MCF 10A (cell line): ENCODE measurements around the gene NRXN3. TPM values are rescaled to one million over a fixed set of nuclear protein-coding genes. Genes with fewer than 3 reads are reported as not detected.

Source experiments
- BruUV-seq: library from RNA; stranded (reverse); fragments of 400-500 nt; replicated peaks from 2 replicates; lab custom pipeline; 2021; lab: Mats Ljungman, UMichigan
- CTCF ChIA-PET: fragments of 300-600 bp; sonication (Branson Sonifier 250); formaldehyde crosslinking; extraction: SDS; loops from one replicate; lab custom pipeline; 2021; ENCODE audit warnings: antibody characterized with exemption, inconsistent platforms; lab: Yijun Ruan, JAX
- POLR2A ChIA-PET: fragments of 300-600, 350-650 bp; sonication (Branson Sonifier 250); formaldehyde crosslinking; extraction: SDS; loops from one replicate; lab custom pipeline; 2020; ENCODE audit warnings: antibody characterized with exemption, inconsistent platforms; lab: Yijun Ruan, JAX
- DNase-seq: peaks from one replicate; pipeline ENCODE4 v3.0.0-alpha.2; 2018; ENCODE audit not compliant: unreplicated experiment
- H3K27ac Mint-ChIP-seq: one replicate; pipeline ENCODE4 v1.8.0; 2022; ENCODE audit warnings: mild to moderate bottlenecking, low read depth, mixed read lengths; ENCODE audit not compliant: unreplicated experiment
- H3K27me3 Mint-ChIP-seq: one replicate; pipeline ENCODE4 v1.8.0; 2022; ENCODE audit warnings: mixed read lengths; ENCODE audit not compliant: insufficient read depth, unreplicated experiment
- H3K36me3 Mint-ChIP-seq: one replicate; pipeline ENCODE4 v1.8.0; 2022; ENCODE audit warnings: mild to moderate bottlenecking, moderate library complexity, mixed read lengths; ENCODE audit not compliant: insufficient read depth, unreplicated experiment
- H3K4me1 Mint-ChIP-seq: one replicate; pipeline ENCODE4 v1.8.0; 2022; ENCODE audit warnings: mixed read lengths; ENCODE audit not compliant: insufficient read depth, unreplicated experiment
- H3K4me3 Mint-ChIP-seq: one replicate; pipeline ENCODE4 v1.8.0; 2022; ENCODE audit warnings: mild to moderate bottlenecking, moderate library complexity, mixed read lengths; ENCODE audit not compliant: unreplicated experiment
- H3K9me3 Mint-ChIP-seq: one replicate; pipeline ENCODE4 v1.8.0; 2022; ENCODE audit warnings: mixed read lengths; ENCODE audit not compliant: unreplicated experiment
- CTCF ChIP-seq: fragments of 200-600 bp; IDR thresholded peaks from one replicate; pipeline ENCODE4 v1.8.0; 2022; ENCODE audit warnings: antibody characterized with exemption, mild to moderate bottlenecking; ENCODE audit not compliant: unreplicated experiment
- intact Hi-C: fragments of 100-400 bp; cut with micrococcal nuclease; formaldehyde crosslinking; loops from 2 replicates; pipeline ENCODE4 v1.14.1; 2022
- total RNA-seq: library from RNA; stranded (reverse); gene quantifications from 2 replicates; pipeline ENCODE4 v1.2.3, GENCODE V29; 2022

NRXN3 gene
- total RNA-seq, 1 experiment from 2014 or later, result not detected

- Mint-ChIP-seq H3K9me3 (no peaks in the 10 kb centered on the region), H3K27ac (no peak overlapping the region), H3K36me3 (no peaks in the 10 kb centered on the region), H3K4me3 (no peak overlapping the region), H3K27me3 (no peaks in the 10 kb centered on the region), H3K4me1 (no peaks in the 10 kb centered on the region)
- intact Hi-C loops, result no loop called here
- ChIA-PET CTCF (interaction anchor here (0.5 kb wide), 2 partner anchors 9 to 178 kb away, joined by 3 to 4 read pairs; no protein-coding TSS in a partner anchor), POLR2A (no interaction called here)
- DNase-seq, result no peak
- no TSS peak for BruUV-seq
- TF ChIP-seq CTCF, result no peak
Measured at GRCh38 chr14:79137045-79137430, 966.9 kb downstream of the NRXN3 start.

GRCh38 chr14:79137836-79138235, 967.7 kb downstream of the NRXN3 start:
- Mint-ChIP-seq H3K4me3 (no peak overlapping the region), H3K9me3 (no peaks in the 10 kb centered on the region), H3K36me3 (no peaks in the 10 kb centered on the region), H3K27me3 (no peaks in the 10 kb centered on the region), H3K4me1 (no peaks in the 10 kb centered on the region), H3K27ac (no peak overlapping the region)
- DNase-seq, result no peak
- ChIA-PET CTCF (no interaction called here), POLR2A (no interaction called here)
- intact Hi-C loops, result no loop called here
- TF ChIP-seq CTCF, result no peak
- BruUV-seq, result no TSS peak

- Mint-ChIP-seq H3K36me3 (no peaks in the 10 kb centered on the region), H3K4me1 (no peaks in the 10 kb centered on the region), H3K27ac (no peak overlapping the region), H3K4me3 (no peak overlapping the region), H3K27me3 (peaks cover 14% of the 10 kb centered on the region), H3K9me3 (no peaks in the 10 kb centered on the region)
- no peak for DNase-seq
- ChIA-PET POLR2A (no interaction called here), CTCF (no interaction called here)
- intact Hi-C loops, result no loop called here
- no peak for TF ChIP-seq CTCF
- no TSS peak for BruUV-seq
Measured at GRCh38 chr14:79144896-79145295, 974.7 kb downstream of the NRXN3 start.

GRCh38 chr14:79150226-79150625, 980.1 kb downstream of the NRXN3 start:
- Mint-ChIP-seq H3K9me3 (no peaks in the 10 kb centered on the region), H3K27ac (no peak overlapping the region)

More at GRCh38 chr14:79150226-79150625, 980.1 kb downstream of the NRXN3 start:
- Mint-ChIP-seq H3K4me3 (no peak overlapping the region), H3K27me3 (peaks cover under 1% of the 10 kb centered on the region), H3K36me3 (no peaks in the 10 kb centered on the region), H3K4me1 (no peaks in the 10 kb centered on the region)
- CTCF ChIA-PET, result interaction anchor here (0.6 to 0.7 kb wide), 3 partner anchors 140 to 1638 kb away, joined by 3 read pairs; no protein-coding TSS in a partner anchor
- TF ChIP-seq CTCF, result no peak
- no TSS peak for BruUV-seq
- no peak for DNase-seq
- POLR2A ChIA-PET, result interaction anchor here (0.6 kb wide), 1 partner anchor 124 kb away, joined by 3 read pairs; no protein-coding TSS in a partner anchor
- intact Hi-C loops, result no loop called here
